Smooth muscle cell (in vitro differentiated cells): ENCODE data around the gene CA9. TPM values are rescaled to one million over a fixed set of nuclear protein-coding genes. Genes with fewer than 3 reads are reported as not detected.

Experiments used
- DNase-seq: peaks from one replicate; lab custom pipeline; 2025; ENCODE audit not compliant: unreplicated experiment; lab: John Stamatoyannopoulos, UW
- H2AFZ ChIP-seq: fragments of 200-600 bp; sonication (generic); 2 replicates; pipeline ENCODE4 v1.6.0; 2016; ENCODE audit warnings: antibody characterized with exemption, low read depth, mild to moderate bottlenecking
- H3F3A ChIP-seq: fragments of 200-600 bp; sonication (generic); 2 replicates; pipeline ENCODE4 v1.6.0; 2017; ENCODE audit warnings: antibody characterized with exemption, low read depth
- H3K27ac ChIP-seq: fragments of 200-600 bp; sonication (generic); 2 replicates; pipeline ENCODE4 v1.5.1; 2016; ENCODE audit warnings: low read depth, mild to moderate bottlenecking
- H3K27me3 ChIP-seq: fragments of 200-600 bp; sonication (generic); 2 replicates; pipeline ENCODE4 v1.6.1; 2016; ENCODE audit warnings: low read depth, mild to moderate bottlenecking
- H3K36me3 ChIP-seq: fragments of 200-600 bp; sonication (generic); 2 replicates; pipeline ENCODE4 v1.5.1; 2016; ENCODE audit warnings: low read depth
- H3K4me1 ChIP-seq: fragments of 200-600 bp; sonication (generic); 2 replicates; pipeline ENCODE4 v1.5.1; 2016; ENCODE audit warnings: low read depth
- H3K4me2 ChIP-seq: fragments of 200-600 bp; sonication (generic); 2 replicates; pipeline ENCODE4 v1.6.0; 2016; ENCODE audit warnings: mild to moderate bottlenecking
- H3K4me3 ChIP-seq: fragments of 200-600 bp; sonication (generic); 2 replicates; pipeline ENCODE4 v1.5.1; 2016; ENCODE audit warnings: mild to moderate bottlenecking
- H3K79me2 ChIP-seq: fragments of 200-600 bp; sonication (generic); 2 replicates; pipeline ENCODE4 v1.6.0; 2016; ENCODE audit warnings: low read depth, mild to moderate bottlenecking
- H3K9ac ChIP-seq: fragments of 200-600 bp; sonication (generic); 2 replicates; pipeline ENCODE4 v1.6.0; 2016; ENCODE audit warnings: low read depth
- H3K9me3 ChIP-seq: fragments of 200-600 bp; sonication (generic); replicated peaks from 2 replicates; pipeline ENCODE4 v1.5.1; 2016; ENCODE audit warnings: low read depth
- H4K20me1 ChIP-seq: fragments of 200-600 bp; sonication (generic); 2 replicates; pipeline ENCODE4 v1.6.0; 2016; ENCODE audit warnings: low read depth
- CTCF ChIP-seq: fragments of 200-600 bp; sonication (generic); IDR thresholded peaks from 2 replicates; pipeline ENCODE4 v1.5.1; 2017; ENCODE audit warnings: borderline replicate concordance, mild to moderate bottlenecking, antibody characterized with exemption; ENCODE audit not compliant: insufficient read depth, poor library complexity, severe bottlenecking
- WGBS: methylation state at CpG from one replicate; pipeline ENCODE4 v1.1.7; 2016; ENCODE audit warnings: low lambda C conversion rate; 5-methylcytosine and 5-hydroxymethylcytosine counted together
- polyA plus RNA-seq: library from polyadenylated mRNA; unstranded; fragments of >200 nt; fragmentation: Nextera tagmentation; extraction: Ambion mirVana; gene quantifications from 2 replicates; pipeline ENCODE4 v1.2.1, GENCODE V29; 2016
- total RNA-seq: library from RNA; depleted of rRNA; stranded (reverse); fragments of >200 nt; gene quantifications from 2 replicates; pipeline ENCODE4 v1.2.3, GENCODE V29; 2014

Gene CA9
- total and polyA plus RNA-seq, 2 experiments from 2014 or later = 4.6 TPM; not detected in 1

- TF ChIP-seq CTCF = no peak
- no peak overlapping the region for H3K4me2 ChIP-seq
- peaks cover 15% of the 10 kb centered on the region for H4K20me1 ChIP-seq
- H3F3A ChIP-seq = peaks cover 41% of the 10 kb centered on the region
- H3K27ac ChIP-seq = peak overlapping the region; percentile 83
- H3K79me2 ChIP-seq = no peaks in the 10 kb centered on the region
- no peak overlapping the region for H3K9ac ChIP-seq
- DNase-seq = no peak
- H3K9me3 ChIP-seq = no peaks in the 10 kb centered on the region
- H3K36me3 ChIP-seq = peaks cover 16% of the 10 kb centered on the region
- peaks cover 6% of the 10 kb centered on the region for H3K4me1 ChIP-seq
- H3K27me3 ChIP-seq = no peaks in the 10 kb centered on the region
- 87% methylated on average over 3 of the region's 3 CpGs for WGBS
- H3K4me3 ChIP-seq = no peak overlapping the region
- no peak overlapping the region for H2AFZ ChIP-seq
Observed at GRCh38 chr9:35695943-35696401, 22.2 kb downstream of the CA9 start.

- no peaks in the 10 kb centered on the region for H3K27me3 ChIP-seq
- H3K4me2 ChIP-seq = no peak overlapping the region
- H3K4me3 ChIP-seq = no peak overlapping the region
- H3K9ac ChIP-seq = no peak overlapping the region
- H3K9me3 ChIP-seq = no peaks in the 10 kb centered on the region
- no peaks in the 10 kb centered on the region for H3K79me2 ChIP-seq
- no peak overlapping the region for H2AFZ ChIP-seq
- H4K20me1 ChIP-seq = peaks cover 18% of the 10 kb centered on the region
- peaks cover 35% of the 10 kb centered on the region for H3F3A ChIP-seq
- peaks cover 2% of the 10 kb centered on the region for H3K4me1 ChIP-seq
- 58% methylated on average over 9 of the region's 9 CpGs for WGBS
- no peak for DNase-seq
- TF ChIP-seq CTCF = peak; percentile 79
- peak overlapping the region; percentile 83 for H3K27ac ChIP-seq
- H3K36me3 ChIP-seq = peaks cover 20% of the 10 kb centered on the region
Observed at GRCh38 chr9:35696520-35697215, 22.9 kb downstream of the CA9 start.

DNA sequence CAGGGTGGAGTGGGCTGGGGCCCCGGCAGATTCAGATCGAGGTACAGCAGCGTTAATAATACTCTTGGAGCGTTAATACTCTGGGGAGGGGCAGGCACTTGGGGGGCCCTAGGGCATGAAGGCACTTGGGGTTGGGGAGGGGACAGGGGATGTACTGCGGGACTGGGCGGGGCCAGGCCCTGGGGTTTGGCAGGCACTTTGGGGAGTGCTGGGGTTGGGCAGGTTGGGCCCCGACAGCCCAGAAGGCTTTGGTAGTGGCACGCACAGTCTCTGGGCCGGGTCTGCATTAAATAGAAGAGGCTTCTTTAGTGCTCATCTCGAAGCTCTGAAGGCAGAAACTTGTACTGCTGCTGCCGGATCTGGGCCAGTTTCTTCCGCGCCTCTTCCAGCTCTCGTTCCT is 23.8 kb downstream of the CA9 start:
- no peak overlapping the region for H3K4me2 ChIP-seq
- no peak for DNase-seq
- no peak overlapping the region for H3K27ac ChIP-seq
- no peak overlapping the region for H2AFZ ChIP-seq
- H3K79me2 ChIP-seq = no peaks in the 10 kb centered on the region
- H3K4me1 ChIP-seq = no peaks in the 10 kb centered on the region
- TF ChIP-seq CTCF = no peak
- 96% methylated on average over 13 of the region's 14 CpGs for WGBS
- H3K4me3 ChIP-seq = no peak overlapping the region
- H3K9ac ChIP-seq = no peak overlapping the region
- H3K36me3 ChIP-seq = peaks cover 26% of the 10 kb centered on the region
- peaks cover 18% of the 10 kb centered on the region for H4K20me1 ChIP-seq
- no peaks in the 10 kb centered on the region for H3K9me3 ChIP-seq
- H3K27me3 ChIP-seq = no peaks in the 10 kb centered on the region
- peaks cover 30% of the 10 kb centered on the region for H3F3A ChIP-seq

DNA sequence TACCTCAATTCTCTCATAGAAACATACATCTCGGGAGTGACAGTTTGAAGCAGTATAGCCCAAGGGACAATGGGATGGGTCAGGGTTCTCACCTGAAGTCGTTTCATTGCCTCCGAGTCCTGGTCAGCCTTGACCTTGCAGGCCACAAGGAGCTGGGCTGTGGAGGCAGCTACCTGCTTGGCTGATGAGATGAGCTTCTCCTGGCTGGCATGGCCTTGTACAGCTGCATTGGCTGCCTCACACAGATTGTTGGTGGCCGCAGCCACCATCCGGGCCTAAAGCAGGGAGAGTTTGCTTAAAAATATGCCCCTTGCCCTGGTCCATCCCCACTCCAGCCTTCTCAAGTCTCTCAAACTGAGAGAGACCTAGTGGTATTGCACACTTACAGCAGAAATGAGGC is 24.5 kb downstream of the CA9 start:
- Histone ChIP-seq H4K20me1 (peaks cover 18% of the 10 kb centered on the region), H2AFZ (no peak overlapping the region), H3K27me3 (no peaks in the 10 kb centered on the region), H3K36me3 (peaks cover 29% of the 10 kb centered on the region), H3K9ac (no peak overlapping the region), H3K27ac (no peak overlapping the region), H3K79me2 (no peaks in the 10 kb centered on the region), H3K4me1 (no peaks in the 10 kb centered on the region), H3K9me3 (no peaks in the 10 kb centered on the region), H3K4me3 (no peak overlapping the region), H3K4me2 (no peak overlapping the region), H3F3A (peaks cover 30% of the 10 kb centered on the region)
- WGBS = 100% methylated on average over 5 of the region's 5 CpGs
- no peak for TF ChIP-seq CTCF
- no peak for DNase-seq
